ENCODE results near the gene KCTD20.
"Not testable (repeated sequence)": the region's sequence is repeated elsewhere in the genome, so short reads cannot be mapped to it uniquely, and the experiment has no call there.

KCTD20 gene

GRCh38 chr6:36442671-36443470 lies at the start of gene KCTD20, which contains the start of gene PXT1:
Gene KCTD20, plus strand, starts transcription at chr6:36443000. Its CDS starts 27,098 bp downstream, at chr6:36470098.
Gene PXT1, minus strand, starts transcription at chr6:36442854. Its CDS starts 16,772 bp downstream, at chr6:36426082.
- peak; percentile 71 to 87 for DNase-seq (ENCODE audit: extremely low read depth in 1 of 2, low read depth in 1 of 2)

GRCh38 chr6:36399970-36400369 lies 42.8 kb upstream of the KCTD20 start:
- no peak for DNase-seq (ENCODE audit: extremely low read depth in 1 of 2, low read depth in 1 of 2)

- no peak for DNase-seq (ENCODE audit: extremely low read depth in 1 of 2, low read depth in 1 of 2)
Observed at GRCh38 chr6:36402481-36402880, 40.3 kb upstream of the KCTD20 start.

DNA sequence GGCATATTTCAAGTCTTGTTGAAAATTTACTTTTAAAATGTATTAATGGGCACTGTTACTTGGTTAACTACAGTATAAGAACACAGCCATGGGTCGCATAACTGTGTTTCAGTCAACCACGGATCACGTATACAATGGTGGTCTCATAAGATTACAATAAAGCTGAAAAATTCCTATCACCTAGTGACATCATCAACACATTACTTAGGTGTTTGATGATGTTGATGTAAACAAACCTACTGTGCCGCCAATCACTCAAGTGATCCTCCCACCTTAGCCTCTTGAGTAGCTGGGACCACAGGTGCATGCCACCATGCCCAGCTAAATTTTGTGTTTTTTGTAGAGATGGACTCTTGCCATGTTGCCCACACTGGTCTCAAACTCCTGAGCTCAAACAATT lies 38.6 kb upstream of the KCTD20 start:
- no peak for DNase-seq (ENCODE audit: extremely low read depth in 1 of 2, low read depth in 1 of 2)

DNA sequence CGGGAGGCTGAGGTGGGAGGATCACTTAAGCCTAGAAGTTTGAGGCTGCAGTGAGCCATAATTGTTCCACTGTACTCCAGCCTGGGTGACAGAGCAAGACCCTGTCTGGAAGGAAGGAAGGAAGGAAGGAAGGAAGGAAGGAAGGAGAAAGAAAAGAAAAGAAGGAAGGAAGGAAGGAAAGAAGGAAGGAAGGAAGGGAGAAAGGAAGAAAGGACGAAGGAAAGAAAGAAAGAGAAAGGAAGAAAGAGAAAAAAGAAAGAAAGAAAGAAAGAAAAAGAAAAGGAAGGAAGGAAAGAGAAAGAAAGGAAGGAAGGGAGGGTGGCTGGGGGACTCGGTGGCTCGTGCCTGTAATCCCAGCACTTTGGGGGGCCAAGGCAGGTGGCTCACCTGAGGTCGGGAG lies 33.1 kb upstream of the KCTD20 start:
- DNase-seq (ENCODE audit: extremely low read depth in 1 of 2, low read depth in 1 of 2), result not testable (repeated sequence)

DNA sequence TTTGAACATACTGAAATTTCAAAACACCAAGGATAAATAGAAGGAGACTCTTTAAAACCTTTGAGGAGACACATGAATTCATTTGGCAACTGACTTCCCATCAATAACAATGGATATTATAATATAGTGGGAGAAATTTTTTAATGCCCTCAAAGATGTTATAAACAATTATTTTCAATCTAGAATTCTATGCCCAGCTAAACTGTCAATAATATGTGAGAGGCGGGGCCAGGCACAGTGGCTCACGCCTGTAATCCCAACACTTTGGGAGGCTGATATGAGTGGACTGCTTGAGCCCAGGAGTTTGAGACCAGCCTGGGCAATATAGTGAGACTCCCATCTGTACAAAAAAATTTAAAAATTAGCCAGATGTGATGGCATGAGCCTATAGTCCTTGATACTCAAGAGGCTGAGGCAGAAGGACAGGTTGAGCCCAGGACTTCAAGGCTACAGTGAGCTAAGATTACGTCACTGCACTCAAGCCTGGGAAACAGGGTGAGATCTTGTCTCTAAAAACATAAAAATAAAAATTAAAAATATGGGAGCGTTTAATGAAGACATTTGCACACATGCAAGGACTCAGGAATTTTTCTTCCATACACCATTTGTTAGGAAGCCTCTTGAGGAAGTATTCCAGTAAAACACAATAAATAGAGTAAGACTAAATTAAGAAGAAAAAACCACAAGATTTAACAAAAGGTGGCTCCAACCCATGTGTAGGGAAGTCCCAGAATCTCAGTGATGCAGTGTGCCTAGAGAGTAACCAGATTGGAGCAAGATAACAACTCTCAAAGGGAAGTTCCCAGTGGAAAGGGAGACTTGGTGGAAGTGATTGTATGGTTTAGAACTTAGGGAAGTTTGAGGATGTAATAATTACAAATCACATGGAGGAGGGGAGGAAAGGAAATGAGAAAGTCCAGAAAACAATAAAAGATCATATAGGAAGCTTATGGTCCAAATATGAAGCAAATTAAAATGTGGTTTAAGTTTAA lies 29.0 kb upstream of the KCTD20 start:
- DNase-seq (ENCODE audit: extremely low read depth in 1 of 2, low read depth in 1 of 2), result no peak

DNA sequence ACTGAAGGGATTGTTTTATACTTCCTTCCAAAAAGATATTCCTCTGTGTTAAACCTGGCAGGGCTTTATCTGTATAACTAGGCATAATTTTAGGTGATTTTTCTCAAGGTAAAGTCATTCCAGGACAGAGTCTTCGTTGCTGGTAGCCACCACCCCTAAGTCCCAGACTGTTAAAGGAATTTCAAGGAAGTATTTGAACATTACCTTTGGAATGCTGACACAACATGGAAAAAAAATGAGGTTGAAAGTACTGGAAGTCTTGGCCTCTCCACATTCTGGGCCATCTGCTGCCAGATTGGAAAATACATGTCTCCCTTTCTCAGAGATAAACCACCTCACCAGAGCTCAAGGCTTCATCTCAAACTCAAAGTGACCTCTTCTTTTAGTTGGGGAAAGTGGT lies 28.3 kb upstream of the KCTD20 start:
- DNase-seq (ENCODE audit: extremely low read depth in 1 of 2, low read depth in 1 of 2), result no peak

DNA sequence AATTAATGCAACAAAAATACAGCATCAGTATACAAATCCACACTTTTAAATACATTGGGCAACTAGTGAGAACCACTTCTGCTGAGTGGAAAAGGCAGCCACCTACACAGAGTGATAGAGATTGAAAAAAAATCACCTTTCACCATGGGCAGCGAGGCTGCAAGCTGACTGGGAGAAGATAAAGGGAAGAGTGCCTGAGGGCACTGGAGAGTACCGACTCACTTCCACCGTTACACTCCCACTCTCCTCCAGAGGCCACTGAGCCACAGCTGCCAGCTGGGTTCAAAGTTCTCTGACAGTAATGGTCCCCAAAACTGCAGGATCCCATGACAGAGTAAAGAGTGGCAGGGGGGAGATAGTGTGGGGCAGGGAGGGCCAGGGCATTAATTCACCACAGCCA lies 24.2 kb upstream of the KCTD20 start:
- no peak for DNase-seq (ENCODE audit: extremely low read depth in 1 of 2, low read depth in 1 of 2)

GRCh38 chr6:36419310-36419709 lies 23.5 kb upstream of the KCTD20 start:
- no peak for DNase-seq (ENCODE audit: extremely low read depth in 1 of 2, low read depth in 1 of 2)

DNA sequence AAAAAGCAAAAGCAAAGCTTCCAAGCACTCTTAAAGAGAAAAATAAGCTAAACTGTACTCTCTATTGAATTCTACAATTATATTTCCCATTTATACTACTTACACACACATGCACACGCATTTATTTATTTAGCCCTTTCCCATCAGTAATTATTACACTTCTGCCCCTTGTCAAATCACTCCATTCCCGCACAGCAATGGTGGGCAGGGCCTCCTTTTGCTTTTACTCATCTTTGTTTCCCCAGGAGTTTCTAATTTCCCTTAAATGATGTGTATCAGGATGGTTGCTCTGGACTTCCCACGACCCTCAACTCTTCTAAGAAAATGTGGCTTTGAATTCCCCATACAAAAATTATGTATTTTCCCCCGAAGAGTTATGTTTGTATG lies 20.1 kb upstream of the KCTD20 start:
- no peak for DNase-seq (ENCODE audit: extremely low read depth in 1 of 2, low read depth in 1 of 2)

DNA sequence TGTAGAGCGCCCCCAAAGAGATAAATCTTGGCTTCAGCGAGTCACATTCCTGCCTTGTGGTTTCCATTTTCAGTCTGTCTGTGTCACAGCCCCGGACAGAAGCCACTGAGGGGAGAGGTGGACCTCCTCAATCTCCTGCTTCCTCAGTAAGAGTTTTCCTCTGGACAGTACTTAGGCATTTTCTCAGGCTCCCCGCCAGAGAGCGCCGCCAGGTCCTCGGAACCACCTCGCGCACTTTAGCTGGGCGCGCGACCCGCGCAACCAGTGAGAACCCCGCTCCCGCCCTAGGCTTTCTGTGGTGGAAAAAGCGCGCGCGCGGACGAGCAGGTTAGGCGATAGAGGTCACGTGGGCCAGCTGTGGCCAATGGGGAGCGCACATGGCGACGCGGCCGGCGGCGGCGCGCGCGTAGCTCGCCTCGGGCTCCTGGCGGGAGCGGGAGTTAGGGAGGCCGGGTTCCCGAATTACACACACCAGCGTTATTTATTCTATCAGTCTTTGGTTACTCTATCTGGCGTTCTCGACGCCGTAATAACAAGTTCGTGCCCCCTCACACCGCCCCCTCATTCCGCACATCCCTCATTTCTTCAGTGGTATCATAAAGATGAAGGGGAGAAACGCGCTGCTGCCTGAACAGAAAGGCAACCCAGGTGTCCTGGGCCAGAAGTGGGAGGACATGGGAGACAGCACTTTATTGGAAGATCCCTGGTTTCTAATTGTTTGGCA lies 19.5 kb upstream of the KCTD20 start:
- DNase-seq (ENCODE audit: extremely low read depth in 1 of 2, low read depth in 1 of 2), result peak; percentile 95 to 96

DNA sequence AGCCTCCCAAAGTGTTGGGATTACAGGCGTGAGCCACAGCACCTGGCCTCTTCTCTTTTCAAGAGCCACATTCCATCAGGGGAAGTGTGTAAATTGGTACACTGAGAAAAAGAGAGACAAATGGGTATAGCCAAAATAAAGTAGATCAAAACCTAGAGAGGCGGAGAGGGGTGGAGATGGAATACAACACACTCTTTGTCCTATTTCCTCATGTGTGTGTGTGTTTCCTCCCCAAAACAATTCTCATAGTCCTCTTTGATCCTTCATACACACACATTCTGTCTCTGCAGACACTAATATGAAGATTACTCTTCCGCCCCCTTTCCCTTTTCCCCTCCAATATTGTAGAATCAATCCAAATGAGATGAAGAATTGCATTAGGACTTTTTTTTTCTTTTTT lies 16.2 kb upstream of the KCTD20 start:
- no peak for DNase-seq (ENCODE audit: extremely low read depth in 1 of 2, low read depth in 1 of 2)

GRCh38 chr6:36428911-36429310 lies 13.9 kb upstream of the KCTD20 start:
- no peak for DNase-seq (ENCODE audit: extremely low read depth in 1 of 2, low read depth in 1 of 2)

- no peak for DNase-seq (ENCODE audit: extremely low read depth in 1 of 2, low read depth in 1 of 2)
Observed at GRCh38 chr6:36430351-36430750, 12.4 kb upstream of the KCTD20 start.

DNA sequence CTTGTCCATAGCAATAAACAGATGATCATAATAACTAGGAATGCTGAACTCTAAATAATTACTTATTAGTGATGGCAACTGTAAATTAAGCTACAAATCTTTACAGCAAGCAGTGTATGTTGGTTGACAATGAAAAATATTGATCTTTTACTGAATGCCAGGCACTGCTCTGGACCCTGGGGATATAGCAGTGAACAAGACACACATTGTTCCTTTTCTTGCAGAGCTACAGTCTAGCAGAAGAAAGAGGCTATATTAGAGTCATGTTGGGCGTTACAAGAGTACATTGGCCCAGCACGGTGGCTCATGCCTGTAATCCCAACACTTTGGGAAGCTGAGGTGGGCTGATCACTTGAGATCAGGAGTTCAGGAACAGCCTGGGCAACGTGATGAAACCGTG lies 11.6 kb upstream of the KCTD20 start:
- DNase-seq (ENCODE audit: extremely low read depth in 1 of 2, low read depth in 1 of 2), result no peak

DNA sequence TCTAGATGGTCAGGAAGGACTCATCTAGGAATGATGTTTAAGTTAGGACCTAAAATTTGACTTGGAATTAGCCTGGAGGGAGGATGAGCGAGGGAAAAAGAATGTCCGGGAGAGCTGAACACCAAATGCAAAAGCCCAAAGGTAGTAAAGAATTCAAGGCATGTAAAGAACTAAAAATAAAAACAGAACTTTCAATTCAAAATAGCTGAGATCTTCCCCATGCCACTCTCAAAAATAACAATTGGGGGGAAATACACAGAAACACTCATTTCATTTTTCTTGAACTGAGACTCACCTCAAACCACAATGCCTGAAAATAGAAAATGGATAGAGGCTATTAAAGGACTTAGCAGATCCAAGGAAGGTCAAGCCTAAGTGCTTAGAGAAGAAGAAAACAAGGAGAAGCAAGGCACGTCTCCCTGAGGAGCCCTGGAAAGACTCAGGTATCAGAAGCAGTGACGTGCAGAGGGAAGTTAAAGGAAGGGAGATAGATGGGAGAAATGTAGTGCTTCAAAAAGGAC lies 10.6 kb upstream of the KCTD20 start:
- no peak for DNase-seq (ENCODE audit: extremely low read depth in 1 of 2, low read depth in 1 of 2)

- no peak for DNase-seq (ENCODE audit: extremely low read depth in 1 of 2, low read depth in 1 of 2)
Observed at GRCh38 chr6:36436466-36436865, 6.3 kb upstream of the KCTD20 start.

- peak; percentile 67 to 90 for DNase-seq (ENCODE audit: extremely low read depth in 1 of 2, low read depth in 1 of 2)
Observed at GRCh38 chr6:36441307-36441894, 1.4 kb upstream of the KCTD20 start.

DNA sequence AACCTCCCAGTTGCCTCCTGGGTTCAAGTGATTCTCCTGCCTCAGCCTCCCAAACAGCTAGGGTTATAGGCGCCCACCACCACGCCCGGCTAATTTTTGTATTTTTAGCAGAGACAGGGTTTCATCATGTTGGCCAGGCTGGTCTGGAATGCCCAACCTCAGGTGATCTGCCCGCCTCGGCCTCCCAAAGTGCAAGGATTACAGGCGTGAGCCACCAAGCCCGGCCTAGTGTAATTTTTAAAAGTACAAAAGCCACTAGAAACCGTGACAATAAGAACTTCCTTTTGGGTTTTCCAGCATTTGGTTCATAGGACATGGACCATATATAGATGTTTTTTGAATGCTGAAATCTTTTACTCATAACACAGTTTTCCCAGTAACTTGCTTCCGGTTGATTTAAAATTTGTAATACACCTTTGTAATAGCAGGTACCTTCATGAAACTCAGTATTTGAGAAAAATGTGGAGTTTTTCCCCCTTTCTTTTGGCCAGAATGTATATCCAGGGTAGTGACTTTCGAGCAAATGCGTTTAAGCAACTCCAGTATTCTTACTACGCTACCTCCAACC lies 613 bp upstream of the KCTD20 start:
- no peak for DNase-seq (ENCODE audit: extremely low read depth in 1 of 2, low read depth in 1 of 2)

Data from stimulated activated CD8-positive, alpha-beta memory T cell treated with anti-CD3 and anti-CD28 coated beads, Interleukin-7, amount 100 ng/mL, for 48 hours (primary cell).